Spleen (tissue), 11 donors: ENCODE data around the gene MAP7D3. TPM values are rescaled to one million over a fixed set of nuclear protein-coding genes. Genes with fewer than 3 reads are reported as not detected.

Source experiments
- DNase-seq: peaks from one replicate; pipeline ENCODE4 v3.0.0-alpha.2; 2020
- H3K27ac ChIP-seq, 8 donors: fragments of 200-600 bp; sonication (generic) in 7 of 8; 1 replicate in 4 of 8; 2 replicates in 4 of 8; pipeline versions ENCODE4 v1.5.0 to v1.8.0; 2016 to 2021; ENCODE audit warnings: inconsistent platforms in 4 of 8, mild to moderate bottlenecking in 4 of 8, moderate library complexity in 1 of 8
- H3K27me3 ChIP-seq, 7 donors: fragments of 200-600 bp; sonication (generic) in 6 of 7; replicated peaks in 1 of 7; 1 replicate in 4 of 7; 2 replicates in 3 of 7; pipeline versions ENCODE4 v1.5.0 to v1.8.0; 2016 to 2021; ENCODE audit warnings: inconsistent platforms in 3 of 7, mild to moderate bottlenecking in 1 of 7
- H3K36me3 ChIP-seq, 6 donors: fragments of 200-600 bp; sonication (generic) in 5 of 6; 1 replicate in 4 of 6; 2 replicates in 2 of 6; pipeline versions ENCODE4 v1.5.0 to v1.8.0; 2016 to 2021; ENCODE audit warnings: inconsistent platforms in 2 of 6
- H3K4me1 ChIP-seq, 6 donors: fragments of 200-600 bp; sonication (generic) in 5 of 6; 1 replicate in 3 of 6; 2 replicates in 3 of 6; pipeline versions ENCODE4 v1.5.0 to v1.8.0; 2016 to 2021; ENCODE audit warnings: inconsistent platforms in 3 of 6
- H3K4me3 ChIP-seq, 8 donors: fragments of 200-600 bp; sonication (generic) in 7 of 8; 1 replicate in 4 of 8; 2 replicates in 4 of 8; pipeline versions ENCODE4 v1.5.0 to v1.8.0; 2016 to 2021; ENCODE audit warnings: inconsistent platforms in 4 of 8, mild to moderate bottlenecking in 4 of 8, moderate library complexity in 2 of 8
- H3K9me3 ChIP-seq, 8 donors: fragments of 200-600 bp; sonication (generic) in 7 of 8; 1 replicate in 4 of 8; 2 replicates in 4 of 8; pipeline versions ENCODE4 v1.5.0 to v1.8.0; 2016 to 2021; ENCODE audit warnings: inconsistent platforms in 4 of 8
- CTCF ChIP-seq, 11 experiments: fragments of 200-600 bp in 7 of 11; fragments of 450-650 bp in 4 of 11; sonication (generic) in 4 of 11; IDR thresholded peaks in 8 of 11; conservative IDR thresholded peaks in 3 of 11; 1 replicate in 7 of 11; 2 replicates in 4 of 11; pipeline versions ENCODE4 v1.4.0 to v1.8.0; 2016 to 2021; ENCODE audit warnings: antibody characterized with exemption in 11 of 11, inconsistent platforms in 4 of 11, mild to moderate bottlenecking in 1 of 11
- POLR2A ChIP-seq, 3 donors: fragments of 450-650 bp; IDR thresholded peaks; one replicate each; pipeline ENCODE4 v1.5.1; 2017; ENCODE audit warnings: antibody characterized with exemption in 3 of 3, mild to moderate bottlenecking in 1 of 3
- POLR2AphosphoS5 ChIP-seq, 3 donors: sonication (generic); formaldehyde crosslinking; IDR thresholded peaks; one replicate each; pipeline ENCODE4 v1.5.1; 2017; ENCODE audit warnings: antibody characterized with exemption in 3 of 3
- WGBS, 5 donors: extraction: QIAGEN DNeasy Blood & Tissue Kit in 3 of 5; methylation state at CpG; one replicate each; pipeline versions ENCODE4 v1.1.5 to v1.1.7; 2013 to 2018; 5-methylcytosine and 5-hydroxymethylcytosine counted together
- intact Hi-C: fragments of 100-400 bp; cut with DNase I; formaldehyde crosslinking; loops from one replicate; pipeline ENCODE4 v1.15.0; 2023; ENCODE audit warnings: low total_unique reads
- polyA plus RNA-seq, 3 donors: library from polyadenylated mRNA; stranded (reverse); fragments of 200-250 nt; gene quantifications; one replicate each; pipeline ENCODE4 v1.2.1, GENCODE V29; 2013
- total RNA-seq, 7 donors: library from RNA; depleted of rRNA in 3 of 7; stranded (reverse); fragments of >200 nt in 3 of 7; fragmentation: NEBNext Ultra II Directional in 4 of 7; extraction: Animal tissue kit (Norgen Biotek cat#: 25700) in 4 of 7; gene quantifications; one replicate each; pipeline versions ENCODE4 v1.1.0 to v1.2.1, GENCODE V29; 2016 to 2021
- donor health status: healthy with polysubstance abuse.
- donor health status: DM: no; HTN: no; CAD: no; lungs with moderate emphysema.
- donor health status: DM: no; HTN: no; CAD: no.
- donor health status: Bipolar disorder and iron deficiency.
- donor health status: healthy.
- donor health status: DM: no; HTN: no; CAD: no.
- donor health status: DM: yes; HTN: yes; CAD: no.

The MAP7D3 gene
- total and polyA plus RNA-seq, 10 donors, result 7.4 to 17.6 (median 12.2) TPM

GRCh38 chrX:136210243-136210642, 41.0 kb downstream of the MAP7D3 start:
- TF ChIP-seq CTCF (IDR thresholded peaks at IDR 0.05 in 8 of 11, conservative IDR thresholded peaks at IDR 0.05 in 3 of 11) (no peak), POLR2A (IDR thresholded peaks at IDR 0.05) (no peak), POLR2AphosphoS5 (IDR thresholded peaks at IDR 0.05) (no peak)
- no peak for DNase-seq
- H3K4me3 ChIP-seq, result no peak overlapping the region
- H3K27ac ChIP-seq, result peak overlapping the region in 5 of 8 donors; percentile 18 to 50 (median 30)
- H3K27me3 ChIP-seq, result peaks cover 0 to 6% (median 0%) of the 10 kb centered on the region in 7 donors
- WGBS, 5 donors, result 18 to 43% (median 30%) methylated on average over 7 of the region's 7 CpGs
- H3K9me3 ChIP-seq, result no peaks in the 10 kb centered on the region
- H3K4me1 ChIP-seq, result peaks cover 0 to 25% (median 21%) of the 10 kb centered on the region in 6 donors
- peaks cover 0 to 17% (median 2%) of the 10 kb centered on the region in 6 donors for H3K36me3 ChIP-seq
- intact Hi-C loops, result no loop called here

GRCh38 chrX:136209751-136210150, 41.4 kb downstream of the MAP7D3 start:
- peaks cover 0 to 17% (median 2%) of the 10 kb centered on the region in 6 donors for H3K36me3 ChIP-seq
- no peaks in the 10 kb centered on the region for H3K9me3 ChIP-seq
- intact Hi-C loops, result no loop called here
- WGBS, 5 donors, result 57 to 77% (median 65%) methylated on average over 9 of the region's 9 CpGs
- peaks cover 0 to 6% (median 0%) of the 10 kb centered on the region in 7 donors for H3K27me3 ChIP-seq
- TF ChIP-seq CTCF (IDR thresholded peaks at IDR 0.05 in 8 of 11, conservative IDR thresholded peaks at IDR 0.05 in 3 of 11), result no peak
- TF ChIP-seq POLR2A (IDR thresholded peaks at IDR 0.05), result no peak
- no peak for TF ChIP-seq POLR2AphosphoS5 (IDR thresholded peaks at IDR 0.05)
- H3K27ac ChIP-seq, result peak overlapping the region in 4 of 8 donors; percentile 18 to 50 (median 40)
- peaks cover 0 to 29% (median 25%) of the 10 kb centered on the region in 6 donors for H3K4me1 ChIP-seq
- no peak overlapping the region for H3K4me3 ChIP-seq
- DNase-seq, result no peak

GRCh38 chrX:136209016-136209738, 42.0 kb downstream of the MAP7D3 start:
- DNase-seq, result no peak
- 54 to 65% (median 62%) methylated on average over 25 to 28 of the region's 28 CpGs for WGBS, 5 donors

More at GRCh38 chrX:136209016-136209738, 42.0 kb downstream of the MAP7D3 start:
- peak overlapping the region in 4 of 8 donors; percentile 18 to 50 (median 40) for H3K27ac ChIP-seq
- no peak overlapping the region for H3K4me3 ChIP-seq
- H3K36me3 ChIP-seq, result peaks cover 0 to 17% (median 2%) of the 10 kb centered on the region in 6 donors
- H3K27me3 ChIP-seq, result peaks cover 0 to 6% (median 0%) of the 10 kb centered on the region in 7 donors
- H3K9me3 ChIP-seq, result no peaks in the 10 kb centered on the region
- intact Hi-C loops, result no loop called here
- H3K4me1 ChIP-seq, result peaks cover 0 to 35% (median 27%) of the 10 kb centered on the region in 6 donors
- TF ChIP-seq POLR2A (IDR thresholded peaks at IDR 0.05) (no peak), CTCF (IDR thresholded peaks at IDR 0.05 in 8 of 11, conservative IDR thresholded peaks at IDR 0.05 in 3 of 11) (peak in 7 of 11 experiments; percentile 12 to 52 (median 44)), POLR2AphosphoS5 (IDR thresholded peaks at IDR 0.05) (peak in 2 of 3 donors; percentile 14 to 42)
